ENCODE data around the gene ANGPTL3. TPM values are rescaled to one million over a fixed set of nuclear protein-coding genes. Genes with fewer than 3 reads are reported as not detected.

The ANGPTL3 gene
- total RNA-seq, 1 donor from 2014 or later: not detected

DNA sequence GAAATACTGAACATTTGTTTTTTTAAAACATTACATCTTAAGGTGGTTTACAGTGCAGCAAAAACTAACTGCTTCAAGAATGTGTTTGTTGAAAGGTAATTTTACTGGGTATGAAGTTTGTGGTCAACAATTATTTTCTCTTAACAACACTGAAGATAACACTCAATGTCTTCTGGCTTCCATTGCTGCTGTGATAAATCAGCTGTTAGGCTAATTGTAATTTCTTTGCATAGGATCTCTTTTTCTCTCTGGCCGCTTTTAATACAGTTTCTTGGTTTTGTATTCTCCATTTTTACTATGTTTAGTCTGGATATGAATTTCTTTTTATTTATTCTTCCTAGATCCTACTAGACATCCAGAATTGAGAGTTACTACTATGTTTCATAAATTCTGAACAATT lies 46.0 kb downstream of the ANGPTL3 start:
- no peaks in the 10 kb centered on the region for H3K9me3 Mint-ChIP-seq
- H3K36me3 Mint-ChIP-seq (ENCODE audit: low read depth): no peaks in the 10 kb centered on the region
- intact Hi-C loops (cut with micrococcal nuclease): no loop called here
- H3K4me1 Mint-ChIP-seq (ENCODE audit: low read depth): no peaks in the 10 kb centered on the region
- no peak overlapping the region for H3K4me3 Mint-ChIP-seq (ENCODE audit: low read depth)
- no peaks in the 10 kb centered on the region for H3K27me3 Mint-ChIP-seq (ENCODE audit: low read depth)
- H3K27ac Mint-ChIP-seq: no peak overlapping the region
- DNase-seq (ENCODE audit: low spot score): no peak

DNA sequence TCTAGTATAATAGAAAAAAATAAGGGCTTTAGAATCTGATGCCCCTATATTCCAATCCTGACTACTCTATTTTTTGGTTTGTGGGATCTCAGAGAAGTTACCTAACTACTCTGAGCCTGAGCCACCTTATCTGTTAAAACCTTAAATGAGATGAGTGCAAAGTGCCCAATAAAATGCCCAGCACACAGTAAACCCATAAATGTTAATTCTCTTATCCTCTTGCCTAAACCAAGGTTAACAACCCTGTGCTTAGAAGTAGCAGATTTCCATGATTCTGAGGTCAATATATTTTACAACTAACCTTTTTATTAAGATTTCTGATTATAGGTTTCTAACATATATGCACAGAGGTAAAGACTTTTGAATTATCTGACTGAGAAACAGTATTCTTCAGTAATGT lies 55.1 kb downstream of the ANGPTL3 start:
- Mint-ChIP-seq H3K9me3 (no peaks in the 10 kb centered on the region), H3K4me3 (ENCODE audit: low read depth) (no peak overlapping the region), H3K4me1 (ENCODE audit: low read depth) (no peaks in the 10 kb centered on the region), H3K36me3 (ENCODE audit: low read depth) (no peaks in the 10 kb centered on the region), H3K27me3 (ENCODE audit: low read depth) (no peaks in the 10 kb centered on the region), H3K27ac (no peak overlapping the region)
- DNase-seq (ENCODE audit: low spot score): no peak
- intact Hi-C loops (cut with micrococcal nuclease): no loop called here

DNA sequence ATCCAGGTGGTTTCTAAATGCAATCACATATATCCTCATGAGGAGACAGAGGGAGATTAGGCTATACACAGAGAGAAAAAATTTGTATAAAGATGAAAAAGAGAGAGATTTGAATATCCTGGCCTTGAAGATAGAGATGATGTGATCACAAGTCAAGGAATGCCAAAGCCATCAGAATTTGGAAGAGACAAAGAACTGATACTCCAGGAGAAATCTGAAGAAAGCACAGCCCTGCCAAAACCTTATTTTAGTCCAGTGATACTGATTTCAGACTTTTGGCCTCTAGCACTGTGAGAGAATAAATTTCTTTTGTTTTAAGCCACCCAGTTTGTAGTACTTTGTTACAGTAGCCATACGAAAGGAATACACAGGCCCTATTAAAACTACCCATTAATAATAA lies 57.4 kb downstream of the ANGPTL3 start:
- H3K27me3 Mint-ChIP-seq (ENCODE audit: low read depth): no peaks in the 10 kb centered on the region
- H3K4me3 Mint-ChIP-seq (ENCODE audit: low read depth): no peak overlapping the region
- H3K27ac Mint-ChIP-seq: no peak overlapping the region
- no peaks in the 10 kb centered on the region for H3K4me1 Mint-ChIP-seq (ENCODE audit: low read depth)
- DNase-seq (ENCODE audit: low spot score): no peak
- intact Hi-C loops (cut with micrococcal nuclease): no loop called here
- no peaks in the 10 kb centered on the region for H3K9me3 Mint-ChIP-seq
- H3K36me3 Mint-ChIP-seq (ENCODE audit: low read depth): no peaks in the 10 kb centered on the region

Other genes with a start within 250 kb of the ANGPTL3 start
- 68.0 and 69.8 TPM in 2 replicates for gene USP1, start 160.5 kb upstream of the ANGPTL3 start, total RNA-seq
- 17.8 and 21.2 TPM in 2 replicates for gene DOCK7, start 90.9 kb downstream of the ANGPTL3 start, total RNA-seq
- 8.2 and 10.1 TPM in 2 replicates for gene ATG4C, start 186.6 kb downstream of the ANGPTL3 start, total RNA-seq